ENCODE measurements around the gene SLC26A2.

Gene SLC26A2

GRCh38 chr5:149960272-149961185, at the start of gene SLC26A2:
TSS of gene SLC26A2 (plus strand) at chr5:149960758. CDS start at chr5:149977653, 16,895 bp downstream.
- peak; percentile 94 for DNase-seq

GRCh38 chr5:149911031-149911430, 49.5 kb upstream of the SLC26A2 start:
- no peak for DNase-seq

GRCh38 chr5:149912226-149912871, 48.2 kb upstream of the SLC26A2 start:
- DNase-seq: no peak

- DNase-seq: no peak
Measured at GRCh38 chr5:149913436-149914419, 46.8 kb upstream of the SLC26A2 start.

- DNase-seq: no peak
Measured at GRCh38 chr5:149915392-149916260, 44.9 kb upstream of the SLC26A2 start.

- no peak for DNase-seq
Measured at GRCh38 chr5:149916334-149917072, 44.1 kb upstream of the SLC26A2 start.

- no peak for DNase-seq
Measured at GRCh38 chr5:149917073-149917676, 43.4 kb upstream of the SLC26A2 start.

- no peak for DNase-seq
Measured at GRCh38 chr5:149921597-149921996, 39.0 kb upstream of the SLC26A2 start.

- DNase-seq: no peak
Measured at GRCh38 chr5:149922950-149923349, 37.6 kb upstream of the SLC26A2 start.

- no peak for DNase-seq
Measured at GRCh38 chr5:149924486-149924885, 36.1 kb upstream of the SLC26A2 start.

GRCh38 chr5:149930043-149930748, 30.4 kb upstream of the SLC26A2 start:
- DNase-seq: no peak

- DNase-seq: no peak
Measured at GRCh38 chr5:149930749-149931574, 29.6 kb upstream of the SLC26A2 start.

GRCh38 chr5:149931992-149932436, 28.5 kb upstream of the SLC26A2 start:
- DNase-seq: no peak

- DNase-seq: no peak
Measured at GRCh38 chr5:149932445-149933350, 27.9 kb upstream of the SLC26A2 start.

GRCh38 chr5:149935431-149935901, 25.1 kb upstream of the SLC26A2 start:
- no peak for DNase-seq

- no peak for DNase-seq
Measured at GRCh38 chr5:149936044-149936699, 24.4 kb upstream of the SLC26A2 start.

- no peak for DNase-seq
Measured at GRCh38 chr5:149936700-149937091, 23.9 kb upstream of the SLC26A2 start.

All from NCI-H187 treated with DMSO at 0.1 percent for 48 hours (cell line).